WTC11 (cell line): ENCODE measurements around the gene NRG3. TPM values are rescaled to one million over a fixed set of nuclear protein-coding genes. Genes with fewer than 3 reads are reported as not detected.
"Not testable (repeated sequence)": the region's sequence is repeated elsewhere in the genome, so short reads cannot be mapped to it uniquely, and the experiment has no call there.

Experiments
- ATAC-seq: fragments of 200-7000 bp; cut with Tn5 transposase; 2 replicates; pipeline ENCODE4 v1.10.0; 2021; ENCODE audit warnings: mild to moderate bottlenecking, moderate library complexity
- CTCF ChIA-PET: fragments of 300-600 bp; sonication (Branson Sonifier 250); formaldehyde crosslinking; loops from one replicate; lab custom pipeline; 2021; ENCODE audit warnings: antibody characterized with exemption; lab: Charles Lee
- POLR2A ChIA-PET: fragments of 350-600 bp; sonication (Branson Sonifier 250); formaldehyde crosslinking; loops from one replicate; lab custom pipeline; 2021; ENCODE audit warnings: antibody characterized with exemption; lab: Charles Lee
- DNase-seq: peaks from one replicate; pipeline ENCODE4 v3.0.0; 2021; ENCODE audit warnings: low spot score
- H3K27ac Mint-ChIP-seq: 2 replicates; pipeline ENCODE4 v1.8.0; 2021; ENCODE audit warnings: mixed read lengths
- H3K27me3 Mint-ChIP-seq: 2 replicates; pipeline ENCODE4 v1.8.0; 2021; ENCODE audit warnings: low read depth, mild to moderate bottlenecking, moderate library complexity, mixed read lengths
- H3K36me3 Mint-ChIP-seq: 2 replicates; pipeline ENCODE4 v1.8.0; 2021; ENCODE audit warnings: mixed read lengths
- H3K4me1 Mint-ChIP-seq: 2 replicates; pipeline ENCODE4 v1.8.0; 2022; ENCODE audit warnings: mixed read lengths
- H3K4me3 Mint-ChIP-seq: 2 replicates; pipeline ENCODE4 v1.8.0; 2021; ENCODE audit warnings: mild to moderate bottlenecking, moderate library complexity, mixed read lengths
- H3K9me3 Mint-ChIP-seq: 2 replicates; pipeline ENCODE4 v1.8.0; 2021; ENCODE audit warnings: mixed read lengths
- ATF2 ChIP-seq: sonication (generic); formaldehyde crosslinking; IDR thresholded peaks from 2 replicates; pipeline ENCODE4 v1.8.1; 2022; ENCODE audit warnings: low read depth, missing genetic modification reagents, borderline replicate concordance
- ATF6 ChIP-seq: sonication (generic); formaldehyde crosslinking; IDR thresholded peaks from 2 replicates; pipeline ENCODE4 v1.8.1; 2023; ENCODE audit warnings: mild to moderate bottlenecking, missing genetic modification reagents
- CREM ChIP-seq: sonication (generic); formaldehyde crosslinking; IDR thresholded peaks from 2 replicates; pipeline ENCODE4 v1.8.1; 2022; ENCODE audit warnings: mild to moderate bottlenecking, missing genetic modification reagents, moderate library complexity
- E2F5 ChIP-seq: sonication (generic); formaldehyde crosslinking; IDR thresholded peaks from 2 replicates; pipeline ENCODE4 v1.8.1; 2022; ENCODE audit warnings: mild to moderate bottlenecking, moderate library complexity, missing genetic modification reagents
- ESRRA ChIP-seq: sonication (generic); formaldehyde crosslinking; IDR thresholded peaks from 2 replicates; pipeline ENCODE4 v1.8.1; 2022; ENCODE audit warnings: mild to moderate bottlenecking, missing genetic modification reagents, borderline replicate concordance
- FOXJ3 ChIP-seq: sonication (generic); formaldehyde crosslinking; IDR thresholded peaks from 2 replicates; pipeline ENCODE4 v1.9.0; 2021; ENCODE audit warnings: missing genetic modification reagents, mild to moderate bottlenecking, borderline replicate concordance
- FOXK1 ChIP-seq: sonication (generic); formaldehyde crosslinking; IDR thresholded peaks from 2 replicates; pipeline ENCODE4 v1.8.0; 2022; ENCODE audit warnings: mild to moderate bottlenecking, moderate library complexity, missing genetic modification reagents
- GRHL2 ChIP-seq: fragments of 250-450 bp; sonication (Bioruptor Pico); IDR thresholded peaks from 2 replicates; pipeline ENCODE4 v1.8.0; 2022; ENCODE audit warnings: mild to moderate bottlenecking, moderate library complexity; ENCODE audit not compliant: insufficient replicate concordance, severe bottlenecking
- IRF1 ChIP-seq: sonication (generic); formaldehyde crosslinking; IDR thresholded peaks from 2 replicates; pipeline ENCODE4 v1.8.0; 2023; ENCODE audit warnings: missing genetic modification reagents
- MLX ChIP-seq: sonication (generic); formaldehyde crosslinking; IDR thresholded peaks from 2 replicates; pipeline ENCODE4 v1.8.1; 2023; ENCODE audit warnings: mild to moderate bottlenecking, missing genetic modification reagents, moderate library complexity
- MXD4 ChIP-seq: fragments of 250-450 bp; sonication (Bioruptor Pico); IDR thresholded peaks from 2 replicates; pipeline ENCODE4 v1.8.0; 2021; ENCODE audit warnings: mild to moderate bottlenecking, moderate library complexity, borderline replicate concordance
- NFE2L1 ChIP-seq: sonication (generic); formaldehyde crosslinking; IDR thresholded peaks from 2 replicates; pipeline ENCODE4 v1.8.1; 2023; ENCODE audit warnings: missing genetic modification reagents
- NFYB ChIP-seq: sonication (generic); formaldehyde crosslinking; conservative IDR thresholded peaks from 2 replicates; pipeline ENCODE4 v1.8.0; 2022; ENCODE audit warnings: low read depth, missing genetic modification reagents
- NR1H2 ChIP-seq: sonication (generic); formaldehyde crosslinking; IDR thresholded peaks from 2 replicates; pipeline ENCODE4 v1.9.0; 2021; ENCODE audit warnings: mild to moderate bottlenecking, moderate library complexity, missing genetic modification reagents
- SMAD3 ChIP-seq: sonication (generic); formaldehyde crosslinking; IDR thresholded peaks from 2 replicates; pipeline ENCODE4 v1.8.0; 2022; ENCODE audit warnings: missing genetic modification reagents, mild to moderate bottlenecking, borderline replicate concordance
- TEAD1 ChIP-seq: sonication (generic); formaldehyde crosslinking; IDR thresholded peaks from 2 replicates; pipeline ENCODE4 v1.8.0; 2022; ENCODE audit warnings: mild to moderate bottlenecking, missing genetic modification reagents
- TEAD4 ChIP-seq: sonication (generic); formaldehyde crosslinking; IDR thresholded peaks from 2 replicates; pipeline ENCODE4 v1.8.0; 2022; ENCODE audit warnings: mild to moderate bottlenecking, missing genetic modification reagents
- TP53 ChIP-seq: sonication (generic); formaldehyde crosslinking; IDR thresholded peaks from 2 replicates; pipeline ENCODE4 v1.8.1; 2023; ENCODE audit warnings: mild to moderate bottlenecking, missing genetic modification reagents
- ZMAT4 ChIP-seq: fragments of 250-450 bp; sonication (Bioruptor Pico); IDR thresholded peaks from 2 replicates; pipeline ENCODE4 v1.9.0; 2021; ENCODE audit warnings: mild to moderate bottlenecking
- ZNF138 ChIP-seq: sonication (generic); formaldehyde crosslinking; conservative IDR thresholded peaks from 2 replicates; pipeline ENCODE4 v1.8.1; 2022; ENCODE audit warnings: mild to moderate bottlenecking, moderate library complexity, missing genetic modification reagents
- ZNF232 ChIP-seq: sonication (generic); formaldehyde crosslinking; IDR thresholded peaks from 2 replicates; pipeline ENCODE4 v1.8.0; 2022; ENCODE audit warnings: mild to moderate bottlenecking, missing genetic modification reagents
- ZNF416 ChIP-seq: fragments of 250-450 bp; sonication (Bioruptor Pico); IDR thresholded peaks from 2 replicates; pipeline ENCODE4 v1.9.0; 2021; ENCODE audit warnings: mild to moderate bottlenecking, inconsistent platforms
- ZNF423 ChIP-seq: fragments of 250-450 bp; sonication (Bioruptor Pico); IDR thresholded peaks from 2 replicates; pipeline ENCODE4 v2.1.2; 2022; ENCODE audit warnings: mild to moderate bottlenecking, moderate library complexity
- ZNF671 ChIP-seq: fragments of 250-450 bp; sonication (Bioruptor Pico); IDR thresholded peaks from 2 replicates; pipeline ENCODE4 v1.8.0; 2021; ENCODE audit warnings: mild to moderate bottlenecking
- total RNA-seq: library from RNA; stranded (reverse); gene quantifications from 3 replicates; pipeline ENCODE4 v1.2.3, GENCODE V29; 2021
- TF ChIP-seq, protein P1 (sequence below): sonication (generic); formaldehyde crosslinking; IDR thresholded peaks from 2 replicates; pipeline ENCODE4 v1.8.0; 2023; ENCODE audit warnings: mild to moderate bottlenecking, missing genetic modification reagents
- TF ChIP-seq, protein P2 (sequence below): sonication (generic); formaldehyde crosslinking; IDR thresholded peaks from 2 replicates; pipeline ENCODE4 v1.8.0; 2022; ENCODE audit warnings: mild to moderate bottlenecking, missing genetic modification reagents

The NRG3 gene
- total RNA-seq, 1 experiment from 2014 or later: 7.0 TPM

DNA sequence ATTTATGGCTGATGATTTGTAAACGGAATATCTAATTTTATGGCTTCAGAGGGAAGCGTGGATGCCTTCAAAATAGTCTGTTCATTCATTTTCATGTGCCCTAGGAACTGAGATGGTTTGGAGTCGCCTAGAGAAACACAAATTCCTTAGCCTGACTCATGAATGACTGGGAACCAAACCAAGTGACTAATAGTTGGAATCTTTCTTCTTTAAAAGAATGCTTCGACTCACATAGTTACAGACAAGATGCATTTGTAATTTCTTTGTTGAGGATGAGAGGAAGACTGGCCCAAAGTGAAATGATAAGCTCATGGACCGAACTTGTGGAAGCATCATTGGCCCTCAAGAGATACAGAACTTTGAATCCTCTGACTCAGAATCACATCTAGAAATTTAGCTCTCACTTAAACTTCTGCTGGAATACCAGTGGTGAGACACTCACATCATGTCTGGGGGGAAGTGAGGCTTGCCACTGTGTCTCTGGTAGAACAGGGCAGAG is 1107.2 kb downstream of the NRG3 start:
- TF ChIP-seq, protein P1, sequence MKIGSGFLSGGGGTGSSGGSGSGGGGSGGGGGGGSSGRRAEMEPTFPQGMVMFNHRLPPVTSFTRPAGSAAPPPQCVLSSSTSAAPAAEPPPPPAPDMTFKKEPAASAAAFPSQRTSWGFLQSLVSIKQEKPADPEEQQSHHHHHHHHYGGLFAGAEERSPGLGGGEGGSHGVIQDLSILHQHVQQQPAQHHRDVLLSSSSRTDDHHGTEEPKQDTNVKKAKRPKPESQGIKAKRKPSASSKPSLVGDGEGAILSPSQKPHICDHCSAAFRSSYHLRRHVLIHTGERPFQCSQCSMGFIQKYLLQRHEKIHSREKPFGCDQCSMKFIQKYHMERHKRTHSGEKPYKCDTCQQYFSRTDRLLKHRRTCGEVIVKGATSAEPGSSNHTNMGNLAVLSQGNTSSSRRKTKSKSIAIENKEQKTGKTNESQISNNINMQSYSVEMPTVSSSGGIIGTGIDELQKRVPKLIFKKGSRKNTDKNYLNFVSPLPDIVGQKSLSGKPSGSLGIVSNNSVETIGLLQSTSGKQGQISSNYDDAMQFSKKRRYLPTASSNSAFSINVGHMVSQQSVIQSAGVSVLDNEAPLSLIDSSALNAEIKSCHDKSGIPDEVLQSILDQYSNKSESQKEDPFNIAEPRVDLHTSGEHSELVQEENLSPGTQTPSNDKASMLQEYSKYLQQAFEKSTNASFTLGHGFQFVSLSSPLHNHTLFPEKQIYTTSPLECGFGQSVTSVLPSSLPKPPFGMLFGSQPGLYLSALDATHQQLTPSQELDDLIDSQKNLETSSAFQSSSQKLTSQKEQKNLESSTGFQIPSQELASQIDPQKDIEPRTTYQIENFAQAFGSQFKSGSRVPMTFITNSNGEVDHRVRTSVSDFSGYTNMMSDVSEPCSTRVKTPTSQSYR: no peak
- TF ChIP-seq NFE2L1 (CRISPR knock-in tag): no peak
- no peak for TF ChIP-seq ZMAT4 (CRISPR knock-in tag)
- TF ChIP-seq FOXJ3 (CRISPR knock-in tag): no peak
- TF ChIP-seq, protein P2, sequence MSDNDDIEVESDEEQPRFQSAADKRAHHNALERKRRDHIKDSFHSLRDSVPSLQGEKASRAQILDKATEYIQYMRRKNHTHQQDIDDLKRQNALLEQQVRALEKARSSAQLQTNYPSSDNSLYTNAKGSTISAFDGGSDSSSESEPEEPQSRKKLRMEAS (CRISPR knock-in tag): no peak
- no peak for TF ChIP-seq TEAD4 (CRISPR knock-in tag)
- TF ChIP-seq ZNF671 (CRISPR knock-in tag): no peak
- no peak for TF ChIP-seq ESRRA
- TF ChIP-seq MXD4 (CRISPR knock-in tag): no peak
- TF ChIP-seq, all 79 proteins: peak for 0
- CTCF ChIA-PET: no interaction called here
- ATAC-seq (no peak), DNase-seq (no peak)
- POLR2A ChIA-PET: no interaction called here
- Mint-ChIP-seq H3K27me3 (no peaks in the 10 kb centered on the region), H3K36me3 (no peaks in the 10 kb centered on the region), H3K9me3 (no peaks in the 10 kb centered on the region), H3K4me3 (no peak overlapping the region), H3K27ac (no peak overlapping the region), H3K4me1 (peaks cover 15% of the 10 kb centered on the region)

DNA sequence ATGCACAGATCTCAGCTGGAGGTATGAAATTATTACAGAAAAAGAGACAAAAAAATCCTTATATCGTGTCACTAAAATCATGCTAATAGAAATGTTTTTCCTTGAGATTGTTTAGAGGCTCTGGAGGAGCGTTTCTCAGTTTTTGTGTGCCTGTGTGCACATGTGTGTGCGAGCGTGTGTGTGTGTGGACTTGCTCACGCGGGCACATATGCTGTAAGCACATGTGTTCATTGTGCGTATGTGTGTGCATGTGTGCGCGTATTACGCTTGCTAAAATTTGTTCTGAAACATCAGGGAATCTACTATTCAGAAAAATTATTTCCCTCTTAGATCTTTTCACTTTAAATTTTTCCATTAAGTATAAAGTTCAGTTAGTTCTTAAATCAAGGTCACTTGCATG is 1111.2 kb downstream of the NRG3 start:
- no peak overlapping the region for H3K27ac Mint-ChIP-seq
- ATAC-seq (no peak), DNase-seq (no peak)
- ChIA-PET POLR2A (no interaction called here), CTCF (no interaction called here)
- TF ChIP-seq ZNF423 (CRISPR knock-in tag) (no peak), ZNF138 (CRISPR knock-in tag) (no peak), NFYB (CRISPR knock-in tag) (no peak), E2F5 (CRISPR knock-in tag) (no peak), ZMAT4 (CRISPR knock-in tag) (no peak), SMAD3 (CRISPR knock-in tag) (no peak), GRHL2 (no peak), MLX (CRISPR knock-in tag) (no peak), NR1H2 (CRISPR knock-in tag) (no peak), ATF6 (no peak), TP53 (no peak), ZNF416 (CRISPR knock-in tag) (no peak), ESRRA (no peak), FOXK1 (CRISPR knock-in tag) (no peak), TEAD4 (CRISPR knock-in tag) (no peak), ZNF232 (CRISPR knock-in tag) (no peak), TEAD1 (CRISPR knock-in tag) (no peak), IRF1 (CRISPR knock-in tag) (no peak), ATF2 (CRISPR knock-in tag) (no peak), CREM (CRISPR knock-in tag) (no peak)
- H3K4me1 Mint-ChIP-seq: peaks cover 5% of the 10 kb centered on the region
- H3K4me3 Mint-ChIP-seq: no peak overlapping the region
- H3K27me3 Mint-ChIP-seq: no peaks in the 10 kb centered on the region
- no peaks in the 10 kb centered on the region for H3K9me3 Mint-ChIP-seq
- no peaks in the 10 kb centered on the region for H3K36me3 Mint-ChIP-seq

DNA sequence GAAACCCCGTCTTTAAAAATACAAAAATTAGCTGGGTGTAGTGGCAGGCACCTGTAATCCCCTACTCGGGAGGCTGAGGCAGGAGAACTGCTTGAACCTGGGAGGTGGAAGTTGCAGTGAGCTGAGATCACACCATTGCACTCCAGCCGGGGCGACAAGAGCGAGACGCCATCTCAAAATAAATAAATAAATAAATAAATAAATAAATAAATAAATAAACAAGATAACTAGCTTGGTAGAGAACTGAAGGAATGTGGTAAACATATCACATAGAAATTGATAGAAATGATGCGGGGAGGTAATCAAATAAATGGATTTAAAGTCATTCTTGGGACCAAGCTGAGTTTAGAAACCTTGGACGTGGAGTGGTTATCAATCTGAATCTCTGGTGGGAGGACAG is 1131.5 kb downstream of the NRG3 start:
- DNase-seq, H3K4me3 Mint-ChIP-seq, H3K4me1 Mint-ChIP-seq, H3K27me3 Mint-ChIP-seq, H3K9me3 Mint-ChIP-seq, POLR2A ChIA-PET, ATAC-seq, H3K36me3 Mint-ChIP-seq, H3K27ac Mint-ChIP-seq, CTCF ChIA-PET: not testable (repeated sequence)
